Stimulated activated CD4-positive, alpha-beta T cell treated with anti-CD3 and anti-CD28 coated beads, Interleukin-15, amount 100 ng/mL, for 1 hour (primary cell): ENCODE measurements around the gene TRIP12.
"Not testable (repeated sequence)": the region's sequence is repeated elsewhere in the genome, so short reads cannot be mapped to it uniquely, and the experiment has no call there.

ENCODE experiments used
- DNase-seq, 2 donors: peaks; one replicate each; pipeline ENCODE4 v3.0.0-alpha.2; 2020; ENCODE audit warnings: low read depth in 1 of 2, low spot score in 1 of 2

The TRIP12 gene

GRCh38 chr2:229921101-229921891, 513 bp downstream of the TRIP12 start:
- peak; percentile 35 to 52 for DNase-seq

DNA sequence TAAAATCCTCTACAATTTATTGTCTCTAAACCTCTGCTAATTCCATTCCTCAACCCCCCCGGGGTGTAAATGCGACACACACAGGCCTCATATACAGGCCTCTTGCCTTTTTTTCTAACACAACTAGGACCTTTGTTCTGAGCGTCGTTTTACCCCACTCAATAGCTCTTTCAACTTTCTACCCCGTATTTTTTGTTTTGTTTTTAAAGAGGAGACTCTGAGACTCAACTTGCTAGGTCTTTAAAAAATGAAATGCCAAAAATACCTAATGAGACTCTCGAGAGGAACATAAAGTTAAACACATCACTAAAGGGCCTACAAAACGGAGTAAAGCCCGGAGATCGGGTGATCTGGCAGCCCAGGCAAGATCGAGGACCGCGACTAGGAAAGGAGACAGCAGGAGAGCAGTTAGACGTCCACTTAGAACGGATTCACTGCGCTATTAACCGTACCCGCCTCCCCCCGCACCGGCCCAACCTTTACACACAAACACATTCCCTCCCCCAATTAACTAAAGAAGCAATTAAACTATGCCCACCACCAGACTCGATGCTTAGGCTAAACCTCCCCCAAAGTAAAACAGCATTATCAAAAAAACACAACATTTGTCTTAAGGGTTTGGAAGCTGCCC, 1.7 kb downstream of the TRIP12 start:
- no peak for DNase-seq

DNA sequence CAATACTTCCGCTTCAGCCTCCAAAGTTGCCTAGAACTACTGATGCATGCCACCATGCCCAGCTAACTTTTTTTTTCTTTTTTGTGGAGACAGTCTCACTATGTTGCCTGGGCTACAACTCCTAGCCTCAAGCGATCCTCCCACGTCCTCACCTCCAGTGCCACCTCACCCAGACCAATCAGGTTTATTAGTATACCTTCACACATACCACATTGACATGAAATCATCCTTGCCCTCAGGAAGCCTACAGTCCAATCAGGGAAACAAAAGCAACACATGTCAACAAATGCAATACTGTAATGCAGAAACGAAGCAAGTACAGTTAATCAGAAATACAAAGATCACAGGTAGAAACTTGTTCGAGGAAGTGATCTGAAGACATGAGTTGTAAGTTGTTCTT, 4.0 kb downstream of the TRIP12 start:
- DNase-seq = no peak

GRCh38 chr2:229914171-229914570, 7.6 kb downstream of the TRIP12 start:
- no peak for DNase-seq

DNA sequence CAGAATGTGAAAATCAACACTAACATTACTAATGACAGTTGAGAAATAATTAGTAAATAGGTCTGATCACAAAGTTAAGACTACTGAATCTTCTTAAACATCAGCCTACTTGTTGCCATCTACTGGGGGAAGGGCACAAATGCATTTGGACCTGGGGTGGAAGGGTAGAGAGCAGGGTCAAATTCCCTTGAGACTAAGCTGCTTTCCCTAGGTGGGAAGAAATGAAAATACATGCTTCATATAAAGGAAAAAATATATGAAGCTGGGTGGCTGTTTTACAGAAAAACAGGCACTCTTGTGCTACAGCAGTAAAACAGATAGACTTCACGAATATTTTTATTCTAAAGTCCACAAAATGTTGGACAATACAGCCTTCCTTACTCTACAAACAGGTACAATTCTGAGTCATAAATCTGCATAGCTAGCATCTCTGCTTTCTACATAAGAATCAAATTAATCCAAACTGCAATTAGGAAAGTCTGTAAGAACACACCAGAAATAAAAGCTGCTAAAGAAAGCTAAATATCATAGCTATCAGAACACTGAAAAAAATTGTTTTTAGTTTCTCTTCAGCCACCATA, 10.9 kb downstream of the TRIP12 start:
- no peak for DNase-seq

DNA sequence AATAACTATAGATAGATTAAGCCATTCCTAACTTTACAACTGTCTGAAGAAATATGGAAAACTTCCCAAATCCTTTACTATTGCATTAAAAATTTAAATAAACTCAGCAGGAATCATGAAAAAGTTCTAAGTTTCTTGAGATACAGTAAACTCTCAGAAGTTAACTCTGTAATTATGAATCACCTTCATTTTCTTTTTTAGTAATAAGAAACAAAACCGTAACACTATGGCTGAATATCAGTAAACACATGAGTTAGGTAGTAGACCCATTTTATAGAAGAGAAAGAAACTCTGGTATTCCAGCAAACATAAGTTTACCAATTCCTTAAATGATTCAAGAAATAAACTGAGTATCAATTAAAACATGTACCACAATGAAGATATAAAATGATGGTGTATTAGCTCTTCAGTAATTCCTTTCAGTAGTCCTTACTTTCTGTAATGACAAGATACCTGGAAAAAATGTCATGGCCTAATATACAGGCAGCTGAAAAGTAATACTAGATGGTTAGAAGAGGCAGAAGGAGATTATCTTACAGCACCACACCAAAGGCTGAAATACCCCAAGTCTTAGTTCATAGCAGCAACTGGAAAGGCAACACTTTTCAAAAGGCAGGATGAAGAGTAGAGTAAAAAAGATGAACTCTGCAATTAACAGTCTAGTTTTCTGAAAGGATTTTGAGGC, 11.5 kb downstream of the TRIP12 start:
- no peak for DNase-seq

GRCh38 chr2:229909090-229909489, 12.7 kb downstream of the TRIP12 start:
- no peak for DNase-seq

- no peak for DNase-seq
Observed at GRCh38 chr2:229905601-229906000, 16.2 kb downstream of the TRIP12 start.

GRCh38 chr2:229903037-229903436, 18.8 kb downstream of the TRIP12 start:
- DNase-seq = no peak

DNA sequence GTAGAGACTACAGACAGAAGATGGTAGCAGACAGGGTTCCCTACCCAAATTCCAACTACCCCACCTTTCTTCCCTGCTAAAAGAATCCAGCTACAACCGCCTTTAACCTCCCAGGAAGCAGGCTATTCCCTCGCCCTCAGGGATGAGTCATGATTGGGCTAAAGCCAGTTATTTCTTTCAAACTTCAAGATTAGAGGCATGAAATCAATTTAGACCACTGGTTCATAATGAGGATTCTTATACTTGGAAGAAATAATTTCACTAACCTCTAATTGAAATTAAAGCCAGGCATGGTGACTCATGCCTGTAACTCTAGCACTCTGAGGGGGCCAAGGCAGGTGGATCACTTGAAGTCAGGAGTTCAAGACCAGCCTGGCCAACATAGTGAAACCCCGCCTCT, 20.0 kb downstream of the TRIP12 start:
- no peak for DNase-seq

GRCh38 chr2:229900514-229900913, 21.3 kb downstream of the TRIP12 start:
- DNase-seq = not testable (repeated sequence)

DNA sequence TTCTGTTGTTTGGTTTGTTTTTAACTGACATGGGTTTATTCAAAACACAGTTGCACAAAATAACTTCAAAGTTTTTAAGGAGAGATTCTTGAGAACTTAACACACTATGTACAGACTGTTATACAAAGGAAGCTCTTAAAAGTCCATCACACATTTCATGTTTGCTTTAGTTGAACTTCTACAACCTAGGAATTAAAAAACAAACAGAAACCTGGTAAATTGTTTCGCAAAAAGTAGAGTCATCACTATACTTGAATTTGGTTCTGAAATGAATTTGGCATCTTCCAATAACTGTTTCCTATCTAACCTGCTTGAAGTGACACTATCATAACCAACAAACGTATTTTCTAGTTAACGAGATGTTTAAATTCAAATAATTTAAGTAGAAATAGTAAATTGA, 21.8 kb downstream of the TRIP12 start:
- DNase-seq = no peak

- no peak for DNase-seq
Observed at GRCh38 chr2:229899604-229900003, 22.2 kb downstream of the TRIP12 start.

- DNase-seq = no peak
Observed at GRCh38 chr2:229896857-229897256, 25.0 kb downstream of the TRIP12 start.

- DNase-seq = no peak
Observed at GRCh38 chr2:229889023-229889422, 32.8 kb downstream of the TRIP12 start.

DNA sequence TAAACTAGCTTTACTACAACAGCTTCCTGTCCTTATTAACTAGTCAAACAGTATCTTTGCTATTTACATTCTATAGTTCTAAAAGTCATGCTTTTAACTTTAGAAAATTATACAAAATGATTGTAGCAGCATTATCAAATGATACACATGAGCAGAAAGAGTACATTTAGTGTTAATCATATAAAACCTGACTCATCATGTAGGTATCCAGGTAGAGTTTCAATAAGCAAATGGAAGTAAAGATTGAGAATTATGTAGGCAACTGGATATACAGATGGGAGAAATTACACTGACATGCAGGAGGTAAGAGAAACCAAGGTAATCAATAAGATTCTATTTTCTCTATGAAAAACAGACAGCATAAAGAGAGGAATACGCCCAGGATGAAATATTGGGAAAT, 33.8 kb downstream of the TRIP12 start:
- no peak for DNase-seq

GRCh38 chr2:229887441-229887840, 34.4 kb downstream of the TRIP12 start:
- no peak for DNase-seq

DNA sequence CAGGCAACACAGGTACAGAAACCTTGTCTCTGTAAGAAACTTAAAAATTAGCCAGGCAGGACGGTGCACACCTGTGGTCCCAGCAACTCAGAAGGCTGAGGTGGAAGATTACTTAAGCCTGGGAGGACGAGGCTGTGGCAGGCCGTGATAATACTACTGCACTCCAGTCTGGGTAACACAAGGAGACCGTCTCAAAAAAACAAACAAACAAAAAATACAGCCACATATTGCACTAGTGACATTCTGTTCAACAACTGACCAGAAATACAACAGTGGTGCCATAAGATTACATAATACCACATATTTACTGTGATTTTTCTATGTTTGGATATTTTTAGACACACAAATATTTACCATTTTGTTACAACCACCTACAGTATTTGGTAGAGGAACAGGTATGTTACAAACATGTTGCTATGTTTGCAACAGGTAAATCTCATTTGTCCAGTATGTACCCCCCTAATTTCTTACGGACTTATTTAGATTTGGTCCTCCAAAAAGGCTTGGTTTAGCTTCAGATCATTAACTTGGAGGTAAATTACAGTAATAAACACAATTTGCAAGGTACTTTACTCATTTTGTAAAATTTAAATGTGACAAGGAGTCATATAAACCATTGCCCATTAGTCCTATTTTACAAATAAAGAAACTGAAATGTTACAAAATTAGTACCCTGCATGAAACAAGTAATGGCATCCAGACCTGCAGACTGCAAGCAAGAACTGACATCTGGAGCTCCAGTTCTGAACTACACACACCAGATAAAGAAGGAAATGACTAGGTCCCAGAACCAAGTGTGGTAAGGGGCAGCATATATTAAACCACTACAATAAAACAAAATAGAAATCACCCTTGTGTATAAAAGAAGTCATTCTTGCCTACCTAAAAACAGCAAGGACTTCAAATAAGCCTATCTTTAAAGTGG, 36.8 kb downstream of the TRIP12 start:
- no peak for DNase-seq

DNA sequence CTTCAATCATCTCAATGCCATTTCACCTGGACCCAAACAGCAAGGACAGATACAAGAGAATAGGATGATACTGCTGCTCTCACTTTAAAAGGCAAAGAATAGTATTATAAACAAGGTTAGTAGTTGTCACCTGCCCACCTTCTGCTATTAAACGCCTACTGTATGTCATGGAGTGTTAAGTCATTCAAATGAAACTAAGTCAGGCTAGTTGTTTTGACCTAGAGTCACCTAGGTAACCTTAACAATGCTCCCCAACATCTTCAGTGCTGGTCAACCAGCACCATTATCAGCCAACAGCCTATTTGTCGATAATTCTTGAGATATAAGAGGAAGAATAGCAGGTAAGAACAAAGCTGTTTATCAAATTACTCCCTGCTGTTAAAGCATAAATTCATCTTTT, 39.2 kb downstream of the TRIP12 start:
- DNase-seq = no peak

GRCh38 chr2:229880892-229881586, 40.8 kb downstream of the TRIP12 start:
- DNase-seq = no peak
